K562 (cell line): Measurements from ENCODE around the gene DAZAP1. TPM values are rescaled to one million over a fixed set of nuclear protein-coding genes. Genes with fewer than 3 reads are reported as not detected.

Experiments used
- ATAC-seq: fragments of 200-7000 bp; cut with Tn5 transposase; 3 replicates; pipeline ENCODE4 v1.9.1; 2020; ENCODE audit warnings: moderate library complexity
- BruUV-seq: library from RNA; stranded (reverse); fragments of 400-500 nt; replicated peaks from 2 replicates; lab custom pipeline; 2021; lab: Mats Ljungman, UMichigan
- CTCF ChIA-PET: fragments of 300-600 bp; formaldehyde crosslinking; extraction: SDS; loops from one replicate; lab custom pipeline; 2021; ENCODE audit warnings: low intra/inter-chr PET ratio; lab: Yijun Ruan, JAX
- POLR2A ChIA-PET: fragments of 300-600, 350-650 bp; sonication (Branson Sonifier 250); formaldehyde crosslinking; extraction: SDS; loops from one replicate; lab custom pipeline; 2021; ENCODE audit warnings: antibody characterized with exemption, inconsistent platforms; lab: Yijun Ruan, JAX
- DNase-seq, 4 experiments: peaks; one replicate each; pipeline versions ENCODE4 v3.0.0 to v3.0.0-alpha.2; 2011 to 2018; ENCODE audit warnings: low spot score in 3 of 4, mixed read lengths in 3 of 4; ENCODE audit errors: extremely low read depth in 1 of 4
- FAIRE-seq: peaks from 2 replicates; lab custom pipeline; 2011; peaks lifted over from hg19 to GRCh38; lab: Jason Lieb, UNC
- H2AFZ ChIP-seq: 2 replicates; pipeline ENCODE4 v1.6.0; 2011; ENCODE audit warnings: low read depth, low read length, control low read depth, inconsistent platforms
- H3K27ac ChIP-seq: fragments of 200-600 bp; 3 replicates; pipeline ENCODE4 v1.8.0; 2011; ENCODE audit warnings: low read depth, mild to moderate bottlenecking, control low read depth, inconsistent platforms, low read length, moderate library complexity, mixed read lengths; ENCODE audit errors: extremely low read depth
- H3K27me3 ChIP-seq, 2 experiments: fragments of 300-600 bp in 1 of 2; 2 replicates in 1 of 2; 3 replicates in 1 of 2; pipeline versions ENCODE4 v1.6.0 to v1.8.0; 2011; ENCODE audit warnings: inconsistent platforms in 2 of 2, low read length in 2 of 2, mild to moderate bottlenecking in 1 of 2, mixed read lengths in 1 of 2, moderate library complexity in 1 of 2; ENCODE audit not compliant: control insufficient read depth in 2 of 2, insufficient read depth in 2 of 2
- H3K36me3 ChIP-seq: fragments of 300-600 bp; 3 replicates; pipeline ENCODE4 v1.8.0; 2011; ENCODE audit warnings: mild to moderate bottlenecking, low read length, inconsistent platforms; ENCODE audit not compliant: control insufficient read depth, insufficient read depth
- H3K4me1 ChIP-seq, 2 experiments: fragments of 200-600 bp in 1 of 2; replicated peaks in 1 of 2; 2 replicates in 1 of 2; 3 replicates in 1 of 2; pipeline versions ENCODE4 v1.5.1 to v1.8.0; 2011; ENCODE audit warnings: inconsistent platforms in 2 of 2, low read length in 2 of 2, mild to moderate bottlenecking in 1 of 2, mixed read lengths in 1 of 2, moderate library complexity in 1 of 2; ENCODE audit not compliant: control insufficient read depth in 2 of 2, insufficient read depth in 2 of 2
- H3K4me2 ChIP-seq: 2 replicates; pipeline ENCODE4 v1.6.1; 2011; ENCODE audit warnings: low read length, control low read depth, inconsistent platforms, mixed read lengths; ENCODE audit not compliant: insufficient read depth
- H3K4me3 ChIP-seq: fragments of 200-600 bp; sonication (generic), shearing (Covaris generic); 2 replicates; pipeline ENCODE4 v1.5.1; 2016; ENCODE audit warnings: control low read depth, inconsistent platforms
- H3K79me2 ChIP-seq: fragments of 200-600 bp; 3 replicates; pipeline ENCODE4 v1.8.0; 2011; ENCODE audit warnings: low read length, inconsistent platforms; ENCODE audit not compliant: control insufficient read depth, insufficient read depth
- H3K9ac ChIP-seq, 2 experiments: 2 replicates each; pipeline versions ENCODE4 v1.6.0 to v1.6.1; 2011; ENCODE audit warnings: low read depth in 2 of 2, low read length in 2 of 2, control low read depth in 1 of 2, inconsistent platforms in 1 of 2, mild to moderate bottlenecking in 1 of 2, mixed read lengths in 1 of 2; ENCODE audit not compliant: insufficient read depth in 1 of 2
- H3K9me1 ChIP-seq: one replicate; pipeline ENCODE4 v1.6.0; 2011; ENCODE audit warnings: inconsistent platforms, mild to moderate bottlenecking, low read length, moderate library complexity; ENCODE audit not compliant: control insufficient read depth, insufficient read depth
- H3K9me3 ChIP-seq: replicated peaks from 2 replicates; pipeline ENCODE4 v1.5.1; 2011; ENCODE audit warnings: low read depth, low read length, inconsistent platforms; ENCODE audit not compliant: control insufficient read depth, insufficient read depth
- H4K20me1 ChIP-seq: replicated peaks from 2 replicates; pipeline ENCODE4 v1.6.1; 2011; ENCODE audit warnings: low read length, inconsistent platforms, mixed read lengths; ENCODE audit not compliant: control insufficient read depth, insufficient read depth
- ARID4B ChIP-seq: sonication (generic); formaldehyde crosslinking; IDR thresholded peaks from 2 replicates; pipeline ENCODE4 v1.8.0; 2022; ENCODE audit warnings: mild to moderate bottlenecking, missing genetic modification reagents
- BDP1 ChIP-seq: IDR thresholded peaks from 3 replicates; pipeline ENCODE4 v1.6.1; 2011; ENCODE audit not compliant: insufficient read length, insufficient read depth
- FIP1L1 ChIP-seq: fragments of 200-400 bp; formaldehyde crosslinking; IDR thresholded peaks from 2 replicates; pipeline ENCODE4 v1.6.1; 2018; ENCODE audit warnings: mild to moderate bottlenecking, low read depth, low read length; ENCODE audit not compliant: poor library complexity, severe bottlenecking
- NFIC ChIP-seq: fragments of 450-650 bp; IDR thresholded peaks from 2 replicates; pipeline ENCODE4 v1.6.1; 2017; ENCODE audit warnings: mild to moderate bottlenecking, inconsistent platforms
- PHB ChIP-seq: fragments of 250-450 bp; sonication (Bioruptor Pico); IDR thresholded peaks from 2 replicates; pipeline ENCODE4 v1.5.0; 2021
- TBP ChIP-seq: optimal IDR thresholded peaks from 2 replicates; pipeline ENCODE3; 2011; ENCODE audit warnings: low read depth, low read length, improper control_type of control experiment
- TFAP4 ChIP-seq: sonication (generic); formaldehyde crosslinking; IDR thresholded peaks from 2 replicates; pipeline ENCODE4 v1.8.0; 2022; ENCODE audit warnings: missing genetic modification reagents, mild to moderate bottlenecking, moderate library complexity, borderline replicate concordance
- ZFP30 ChIP-seq: fragments of 250-450 bp; sonication (Bioruptor Pico); IDR thresholded peaks from 2 replicates; pipeline ENCODE4 v1.8.0; 2022; ENCODE audit warnings: moderate library complexity, mild to moderate bottlenecking, inconsistent platforms, borderline replicate concordance
- ZNF436 ChIP-seq: fragments of 250-450, 450-650 bp; sonication (Bioruptor Pico); formaldehyde crosslinking; IDR thresholded peaks from 2 replicates; pipeline ENCODE4 v1.7.0; 2020; ENCODE audit warnings: mild to moderate bottlenecking
- ZNF551 ChIP-seq: fragments of 250-450 bp; sonication (Bioruptor Pico); IDR thresholded peaks from 2 replicates; pipeline ENCODE4 v1.5.0; 2021; ENCODE audit warnings: mild to moderate bottlenecking, moderate library complexity
- ZSCAN29 ChIP-seq: fragments of 450-650 bp; IDR thresholded peaks from 2 replicates; pipeline ENCODE4 v1.6.1; 2017
- WGBS: fragments of 100-300 bp; shearing (Covaris generic); methylation state at CpG from one replicate; pipeline ENCODE4 v1.1.6; 2016; ENCODE audit warnings: low coverage, mixed read lengths; ENCODE audit not compliant: insufficient coverage; ENCODE audit errors: missing lambda C conversion rate; 5-methylcytosine and 5-hydroxymethylcytosine counted together
- in situ Hi-C: fragments of 300-500 bp; cut with MboI; formaldehyde crosslinking; loops from 4 replicates; pipeline ENCODE4 v1.15.0; 2018; ENCODE audit warnings: inconsistent platforms, mixed read lengths
- intact Hi-C: fragments of 100-400 bp; cut with micrococcal nuclease; formaldehyde crosslinking; loops from 2 replicates; pipeline ENCODE4 v1.14.2; 2022
- polyA plus RNA-seq, 8 experiments: library from polyadenylated mRNA; depleted of rRNA in 4 of 8; stranded (reverse) in 5 of 8; unstranded in 3 of 8; fragments of >200 nt; fragmentation: Nextera tagmentation in 2 of 8; fragmentation: Illumina TruSeq in 1 of 8; extraction: Ambion mirVana in 2 of 8; extraction: Trizol in 1 of 8; gene quantifications; 2 replicates each; pipeline versions ENCODE4 v1.2.1 to v1.2.3, GENCODE V29; 2011 to 2014; ENCODE audit warnings: inconsistent platforms in 1 of 8, missing spikeins in 1 of 8
- total RNA-seq, 7 experiments: library from RNA; depleted of rRNA in 6 of 7; stranded (reverse); fragments of >200 nt in 6 of 7; fragmentation: Illumina TruSeq in 2 of 7; extraction: Trizol in 2 of 7; gene quantifications; 2 replicates each; pipeline versions ENCODE4 v1.2.1 to v1.2.3, GENCODE V29; 2011 to 2021; ENCODE audit warnings: low replicate concordance in 1 of 7
- TF ChIP-seq, protein P1 (sequence below): sonication (generic); formaldehyde crosslinking; IDR thresholded peaks from 2 replicates; pipeline ENCODE4 v1.8.0; 2022; ENCODE audit warnings: mild to moderate bottlenecking, missing genetic modification reagents, borderline replicate concordance

The DAZAP1 gene
- total and polyA plus RNA-seq, 9 of the 15 experiments (the other 6 are each of a cell fraction or from before 2014, with no cell fraction given): 10.8 to 289 (median 142) TPM

GRCh38 chr19:1453525-1454364, 46.4 kb downstream of the DAZAP1 start (continued):
- TF ChIP-seq PHB (CRISPR knock-in tag) (no peak), NFIC (peak; percentile 46), TBP (peak; percentile 13), ZNF436 (CRISPR knock-in tag) (no peak), TFAP4 (CRISPR knock-in tag) (peak; percentile 82), BDP1 (no peak)

GRCh38 chr19:1455002-1455335, 47.6 kb downstream of the DAZAP1 start:
- 2% methylated on average over 15 of the region's 22 CpGs for WGBS
- TF ChIP-seq ZNF551 (no peak), FIP1L1 (peak; percentile 82), ARID4B (CRISPR knock-in tag) (no peak), ZFP30 (CRISPR knock-in tag) (no peak), ZSCAN29 (no peak)
- TF ChIP-seq, protein P1, sequence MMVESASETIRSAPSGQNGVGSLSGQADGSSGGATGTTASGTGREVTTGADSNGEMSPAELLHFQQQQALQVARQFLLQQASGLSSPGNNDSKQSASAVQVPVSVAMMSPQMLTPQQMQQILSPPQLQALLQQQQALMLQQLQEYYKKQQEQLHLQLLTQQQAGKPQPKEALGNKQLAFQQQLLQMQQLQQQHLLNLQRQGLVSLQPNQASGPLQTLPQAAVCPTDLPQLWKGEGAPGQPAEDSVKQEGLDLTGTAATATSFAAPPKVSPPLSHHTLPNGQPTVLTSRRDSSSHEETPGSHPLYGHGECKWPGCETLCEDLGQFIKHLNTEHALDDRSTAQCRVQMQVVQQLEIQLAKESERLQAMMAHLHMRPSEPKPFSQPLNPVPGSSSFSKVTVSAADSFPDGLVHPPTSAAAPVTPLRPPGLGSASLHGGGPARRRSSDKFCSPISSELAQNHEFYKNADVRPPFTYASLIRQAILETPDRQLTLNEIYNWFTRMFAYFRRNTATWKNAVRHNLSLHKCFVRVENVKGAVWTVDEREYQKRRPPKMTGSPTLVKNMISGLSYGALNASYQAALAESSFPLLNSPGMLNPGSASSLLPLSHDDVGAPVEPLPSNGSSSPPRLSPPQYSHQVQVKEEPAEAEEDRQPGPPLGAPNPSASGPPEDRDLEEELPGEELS (CRISPR knock-in tag): no peak

More at GRCh38 chr19:1455002-1455335, 47.6 kb downstream of the DAZAP1 start:
- Histone ChIP-seq H3K9me3 (no peaks in the 10 kb centered on the region), H3K27me3 (peaks cover 0 to 12% of the 10 kb centered on the region in 2 experiments; a peak in 1 of 5 replicates), H3K36me3 (0 out of 3 replicates have a peak, but pooled peaks cover under 1% of the 10 kb centered on the region), H2AFZ (peak overlapping the region; percentile 92), H3K4me3 (peak overlapping the region; percentile 39), H3K9ac (peak overlapping the region in 1 of 2 experiments; percentile 82; a peak in 2 of 4 replicates), H3K9me1 (peaks cover 7% of the 10 kb centered on the region), H3K79me2 (no peaks in the 10 kb centered on the region), H4K20me1 (peaks cover 22% of the 10 kb centered on the region), H3K4me1 (peaks cover 5 to 72% of the 10 kb centered on the region in 2 experiments; a peak in 4 of 5 replicates), H3K27ac (no peak overlapping the region), H3K4me2 (peak overlapping the region; percentile 84)
- intact Hi-C loops (loop anchor here (5.0 kb wide), 1 partner anchor 57 kb away; the partner anchor contains the start of gene ADAMTSL5), in situ Hi-C loops (loop anchor here (5.0 kb wide), 1 partner anchor 52 kb away; no protein-coding TSS in a partner anchor)
- DNase-seq (peak in 1 of 4 experiments; percentile 64), FAIRE-seq (no peak), ATAC-seq (peak; percentile 5)
- ChIA-PET CTCF (no interaction called here), POLR2A (interaction anchor here (0.6 to 3.1 kb wide), 10 partner anchors 8 to 327 kb away, joined by 3 to 10 read pairs (median 6); no protein-coding TSS in a partner anchor)
- no TSS peak for BruUV-seq
